HEK293T (cell line): ENCODE data around the gene ELMOD3.
"Not testable (repeated sequence)": the region's sequence is repeated elsewhere in the genome, so short reads cannot be mapped to it uniquely, and the experiment has no call there.

Source experiments
- CTCF ChIA-PET: fragments of 350-600 bp; formaldehyde crosslinking; extraction: SDS; loops from one replicate; lab custom pipeline; 2021; ENCODE audit warnings: antibody characterized with exemption, inconsistent platforms; lab: Yijun Ruan, JAX
- POLR2A ChIA-PET: fragments of 350-600 bp; formaldehyde crosslinking; extraction: SDS; loops from one replicate; lab custom pipeline; 2020; ENCODE audit warnings: antibody characterized with exemption, inconsistent platforms; lab: Yijun Ruan, JAX
- DNase-seq: peaks from one replicate; pipeline ENCODE4 v3.0.0; 2012; ENCODE audit warnings: mixed read lengths; ENCODE audit errors: extremely low spot score
- ARNT ChIP-seq: fragments of 450-650 bp; IDR thresholded peaks from 2 replicates; pipeline ENCODE4 v1.6.1; 2017; ENCODE audit warnings: mild to moderate bottlenecking
- BHLHE40 ChIP-seq: fragments of 450-650 bp; IDR thresholded peaks from 2 replicates; pipeline ENCODE4 v1.6.1; 2016; ENCODE audit warnings: mild to moderate bottlenecking, moderate library complexity, borderline replicate concordance
- CTBP1 ChIP-seq: fragments of 450-650 bp; IDR thresholded peaks from 2 replicates; pipeline ENCODE4 v1.6.1; 2016; ENCODE audit warnings: borderline replicate concordance
- ELF4 ChIP-seq: fragments of 450-650 bp; IDR thresholded peaks from 2 replicates; pipeline ENCODE4 v1.6.1; 2017; ENCODE audit warnings: antibody characterized with exemption
- FOXA1 ChIP-seq: fragments of 450-650 bp; IDR thresholded peaks from 2 replicates; pipeline ENCODE4 v1.6.1; 2016; ENCODE audit warnings: mild to moderate bottlenecking
- FOXK2 ChIP-seq: fragments of 450-650 bp; IDR thresholded peaks from 2 replicates; pipeline ENCODE4 v1.6.1; 2016; ENCODE audit warnings: mild to moderate bottlenecking
- FOXM1 ChIP-seq: fragments of 450-650 bp; IDR thresholded peaks from 2 replicates; pipeline ENCODE4 v1.6.1; 2017; ENCODE audit warnings: mild to moderate bottlenecking, borderline replicate concordance
- HDGF ChIP-seq: fragments of 450-650 bp; IDR thresholded peaks from 2 replicates; pipeline ENCODE4 v1.6.1; 2017; ENCODE audit warnings: antibody characterized with exemption, borderline replicate concordance
- L3MBTL2 ChIP-seq: fragments of 450-650 bp; conservative IDR thresholded peaks from 2 replicates; pipeline ENCODE4 v1.6.1; 2016; ENCODE audit warnings: mild to moderate bottlenecking
- LEF1 ChIP-seq: fragments of 450-650 bp; IDR thresholded peaks from 2 replicates; pipeline ENCODE4 v1.6.1; 2017; ENCODE audit warnings: mild to moderate bottlenecking, borderline replicate concordance
- NFRKB ChIP-seq: fragments of 450-650 bp; IDR thresholded peaks from 2 replicates; pipeline ENCODE4 v1.6.1; 2016; ENCODE audit warnings: mild to moderate bottlenecking, moderate library complexity
- PKNOX1 ChIP-seq: fragments of 450-650 bp; IDR thresholded peaks from 2 replicates; pipeline ENCODE4 v1.6.1; 2016
- SP1 ChIP-seq: fragments of 450-650 bp; IDR thresholded peaks from 2 replicates; pipeline ENCODE4 v1.6.1; 2017
- SUZ12 ChIP-seq: fragments of 450-650 bp; IDR thresholded peaks from 2 replicates; pipeline ENCODE4 v1.6.1; 2016; ENCODE audit warnings: mild to moderate bottlenecking
- TARDBP ChIP-seq: fragments of 450-650 bp; IDR thresholded peaks from 2 replicates; pipeline ENCODE4 v1.6.1; 2016
- ZNF384 ChIP-seq: fragments of 450-650 bp; IDR thresholded peaks from 2 replicates; pipeline ENCODE4 v1.6.1; 2016

The ELMOD3 gene

GRCh38 chr2:85367180-85367579 lies 12.6 kb downstream of the ELMOD3 start:
- CTCF ChIA-PET = interaction anchor here (0.6 kb wide), 1 partner anchor 47 kb away, joined by 3 read pairs; no protein-coding TSS in a partner anchor
- POLR2A ChIA-PET = interaction anchor here (1.0 to 2.8 kb wide), 2 partner anchors 13 to 39 kb away, joined by 4 to 9 read pairs; partner anchors contain the start of genes ELMOD3, RETSAT and TGOLN2
- TF ChIP-seq FOXA1 = no peak
- DNase-seq = no peak

- DNase-seq = no peak
- ChIA-PET POLR2A (no interaction called here), CTCF (interaction anchor here (0.9 kb wide), 1 partner anchor 183 kb away, joined by 4 read pairs; no protein-coding TSS in a partner anchor)
- no peak for TF ChIP-seq LEF1
- no peak for TF ChIP-seq ARNT
- no peak for TF ChIP-seq FOXA1
Measured at GRCh38 chr2:85368921-85369320, 14.4 kb downstream of the ELMOD3 start.

- ChIA-PET CTCF (interaction anchor here (0.9 kb wide), 1 partner anchor 183 kb away, joined by 4 read pairs; no protein-coding TSS in a partner anchor), POLR2A (no interaction called here)
- DNase-seq = no peak
- TF ChIP-seq L3MBTL2 = no peak
Measured at GRCh38 chr2:85369500-85369899, 14.9 kb downstream of the ELMOD3 start.

GRCh38 chr2:85371045-85371444 lies 16.5 kb downstream of the ELMOD3 start:
- ChIA-PET CTCF (interaction anchor here (0.7 kb wide), 1 partner anchor 13 kb away, joined by 4 read pairs; no protein-coding TSS in a partner anchor), POLR2A (interaction anchor here (0.9 kb wide), 1 partner anchor 17 kb away, joined by 3 read pairs; the partner anchor contains the start of gene RETSAT)
- DNase-seq = no peak
- TF ChIP-seq SP1 (no peak), TARDBP (no peak), LEF1 (no peak), BHLHE40 (no peak), ARNT (no peak), NFRKB (no peak), FOXA1 (no peak), ELF4 (no peak), FOXK2 (no peak), L3MBTL2 (no peak), FOXM1 (no peak), CTBP1 (no peak), HDGF (no peak), ZNF384 (no peak)

- POLR2A ChIA-PET = no interaction called here
Measured at GRCh38 chr2:85376291-85377065, 21.9 kb downstream of the ELMOD3 start.

GRCh38 chr2:85377083-85377482 lies 22.5 kb downstream of the ELMOD3 start:
- TF ChIP-seq LEF1 = no peak
- TF ChIP-seq ELF4 = no peak
- TF ChIP-seq ARNT = no peak
- no peak for TF ChIP-seq HDGF
- TF ChIP-seq TARDBP = no peak
- TF ChIP-seq FOXM1 = no peak
- no peak for TF ChIP-seq FOXK2
- no peak for TF ChIP-seq ZNF384
- TF ChIP-seq PKNOX1 = no peak
- TF ChIP-seq CTBP1 = no peak
- no peak for TF ChIP-seq SP1
- no peak for TF ChIP-seq BHLHE40
- no peak for TF ChIP-seq SUZ12
- TF ChIP-seq L3MBTL2 = no peak
- no peak for TF ChIP-seq NFRKB
- CTCF ChIA-PET = no interaction called here
- POLR2A ChIA-PET = no interaction called here
- DNase-seq = no peak

More at GRCh38 chr2:85376291-85377065, 21.9 kb downstream of the ELMOD3 start:
- CTCF ChIA-PET = interaction anchor here (0.6 kb wide), 1 partner anchor 284 kb away, joined by 3 read pairs; no protein-coding TSS in a partner anchor
- TF ChIP-seq L3MBTL2 = no peak
- TF ChIP-seq SUZ12 = no peak
- TF ChIP-seq HDGF = no peak
- TF ChIP-seq LEF1 = no peak
- TF ChIP-seq PKNOX1 = no peak
- TF ChIP-seq FOXM1 = no peak
- no peak for TF ChIP-seq CTBP1
- TF ChIP-seq FOXK2 = no peak
- TF ChIP-seq ZNF384 = no peak
- TF ChIP-seq BHLHE40 = no peak
- no peak for TF ChIP-seq ELF4
- no peak for TF ChIP-seq ARNT
- TF ChIP-seq TARDBP = no peak
- no peak for DNase-seq

- ChIA-PET CTCF (no interaction called here), POLR2A (no interaction called here)
- TF ChIP-seq ZNF384 = no peak
- TF ChIP-seq TARDBP = no peak
- TF ChIP-seq NFRKB = no peak
- no peak for DNase-seq
Measured at GRCh38 chr2:85378257-85378656, 23.7 kb downstream of the ELMOD3 start.

GRCh38 chr2:85380048-85380447 lies 25.5 kb downstream of the ELMOD3 start:
- POLR2A ChIA-PET = no interaction called here

GRCh38 chr2:85383151-85383550 lies 28.6 kb downstream of the ELMOD3 start:
- CTCF ChIA-PET, DNase-seq, POLR2A ChIA-PET: not testable (repeated sequence)

More at GRCh38 chr2:85380048-85380447, 25.5 kb downstream of the ELMOD3 start:
- DNase-seq = no peak
- TF ChIP-seq FOXA1 (no peak), BHLHE40 (no peak), FOXM1 (no peak), ZNF384 (no peak), CTBP1 (no peak), TARDBP (no peak), ARNT (no peak)
- CTCF ChIA-PET = no interaction called here
